NCI-H69 (cell line): ENCODE measurements around the gene CD69.
A peak's percentile ranks its signal among the peaks of the same experiment; 100 is the strongest.

Source experiments
- DNase-seq: peaks from one replicate; lab custom pipeline; 2025; lab: John Stamatoyannopoulos, UW

CD69 gene

DNA sequence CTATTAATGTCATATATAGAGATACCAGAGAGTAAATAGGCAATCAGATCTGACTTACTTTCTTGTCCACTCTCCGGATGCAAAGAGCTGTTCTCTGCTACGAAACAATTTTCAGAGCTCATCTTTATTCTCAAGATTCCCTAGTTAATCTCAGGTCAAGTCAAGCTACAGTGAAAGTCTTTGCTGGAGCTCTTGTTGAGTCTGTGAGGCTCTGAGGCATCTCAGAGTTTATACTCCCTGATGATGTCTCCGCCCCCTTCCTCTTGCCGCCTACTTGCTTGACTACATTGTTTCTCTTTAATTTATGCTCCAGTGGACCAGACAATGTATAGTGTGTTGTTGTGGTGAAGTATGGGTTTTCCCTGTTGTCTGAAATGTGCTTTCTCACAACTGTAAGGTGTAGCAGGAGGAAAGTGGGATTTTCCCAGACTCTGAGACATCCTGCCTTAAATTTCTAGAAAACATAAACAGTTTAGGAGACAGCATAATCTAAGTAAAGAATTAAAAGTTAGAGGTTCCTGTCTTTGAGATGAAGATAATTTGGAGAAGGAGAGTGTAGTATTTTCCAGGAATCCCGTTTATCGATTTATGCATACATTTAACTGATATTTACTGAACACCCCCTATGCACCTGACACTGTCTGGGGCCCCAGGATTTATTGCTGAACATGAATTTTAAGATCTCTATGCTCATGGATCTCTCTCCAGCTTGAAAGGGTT is at the start of gene CD69:
Gene CD69 (minus strand): TSS at position 203 of the 720 bp plus-strand sequence. CDS start 81 bp downstream, at position 122.
- no peak for DNase-seq

DNA sequence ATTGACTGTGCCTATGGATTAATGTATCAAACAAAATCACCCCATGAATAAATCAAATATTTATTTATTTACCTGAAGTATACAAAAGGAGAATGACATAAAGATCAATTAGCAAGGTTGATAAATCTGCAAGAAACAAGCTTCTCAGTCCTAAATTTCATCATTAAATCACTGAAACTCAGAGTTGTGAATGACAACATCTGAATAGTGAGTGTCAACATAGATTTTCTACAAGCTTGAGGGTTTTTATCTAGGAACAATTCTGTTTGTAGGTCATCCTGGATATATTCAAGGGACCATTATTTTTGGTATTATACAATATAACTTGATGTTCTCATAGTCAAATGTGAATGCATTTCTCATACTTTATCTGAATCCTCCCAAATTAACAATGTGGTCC is 49.2 kb upstream of the CD69 start:
- DNase-seq, result no peak

DNA sequence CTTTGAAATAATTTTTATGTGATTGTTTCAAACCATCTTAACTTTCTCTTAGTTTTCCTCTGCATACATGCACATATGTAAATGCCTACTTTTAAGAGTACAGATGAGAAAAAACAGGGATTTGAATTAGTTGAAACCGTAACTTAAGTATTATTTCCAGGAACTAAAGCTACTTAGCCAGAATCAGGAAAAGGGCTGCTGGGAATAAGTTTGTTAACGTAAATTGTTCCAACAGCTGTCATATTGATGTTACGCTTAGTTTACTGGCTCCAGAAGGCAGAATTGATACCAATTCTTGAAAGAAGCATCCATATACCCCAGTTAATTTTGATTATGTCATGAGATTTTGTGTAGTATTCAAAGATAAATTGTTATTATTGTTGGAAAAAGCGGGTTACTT is 48.6 kb upstream of the CD69 start:
- no peak for DNase-seq

DNA sequence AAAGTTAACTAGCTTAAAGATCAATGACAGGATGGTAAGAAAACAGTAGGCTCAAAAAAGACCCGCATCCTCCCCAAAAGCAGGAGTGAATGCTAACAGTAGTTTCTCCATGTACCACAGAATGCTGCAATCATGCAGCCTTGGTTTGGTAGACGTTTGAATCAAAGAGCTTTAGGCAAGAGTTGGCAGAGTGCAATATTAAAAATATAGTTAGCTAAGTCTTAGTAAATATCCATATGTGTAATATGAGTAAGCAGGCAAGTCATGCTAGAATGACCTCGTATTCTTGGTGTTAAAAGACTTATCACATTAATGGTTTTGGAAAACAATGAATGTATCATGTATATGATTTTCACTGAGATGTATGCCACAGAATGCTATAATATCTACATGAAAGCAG is 47.8 kb upstream of the CD69 start:
- no peak for DNase-seq

DNA sequence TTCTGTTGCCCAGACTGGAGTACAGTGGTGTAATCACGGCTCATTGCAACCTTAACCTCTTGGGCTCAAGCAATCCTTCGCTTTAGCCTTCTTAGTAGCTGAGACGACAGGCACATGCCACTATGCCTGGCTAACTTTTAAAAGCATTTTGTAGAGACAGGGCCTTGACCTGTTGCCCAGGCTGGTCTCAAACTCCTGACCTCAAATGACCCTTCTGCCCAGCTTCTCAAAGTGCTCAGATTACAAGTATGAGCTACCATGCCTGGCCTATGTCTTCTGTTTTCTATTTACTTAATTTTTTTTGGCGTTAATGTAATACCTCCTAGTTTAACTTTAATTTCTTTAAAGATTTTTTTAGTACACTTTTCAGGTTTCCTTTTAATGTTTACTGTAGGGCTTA is 46.0 kb upstream of the CD69 start:
- no peak for DNase-seq

DNA sequence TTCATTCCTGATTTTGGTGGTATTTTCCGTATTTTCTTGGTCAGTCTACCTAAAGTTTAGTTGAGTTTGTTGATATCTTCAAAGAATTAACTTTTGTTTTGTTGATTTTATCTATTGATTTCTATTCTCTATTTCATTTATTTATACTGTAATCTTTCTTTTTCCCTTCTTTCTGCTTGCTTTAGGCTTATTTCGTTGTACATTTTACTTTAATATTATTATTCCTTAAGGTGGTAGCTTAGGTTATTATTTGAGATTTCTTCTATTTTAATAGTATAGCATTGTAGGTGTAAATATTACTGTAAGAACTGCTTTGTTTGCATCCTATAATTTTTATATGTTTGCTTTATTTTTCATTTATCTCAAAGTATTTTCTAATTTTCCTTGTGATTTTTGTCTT is 45.2 kb upstream of the CD69 start:
- no peak for DNase-seq

DNA sequence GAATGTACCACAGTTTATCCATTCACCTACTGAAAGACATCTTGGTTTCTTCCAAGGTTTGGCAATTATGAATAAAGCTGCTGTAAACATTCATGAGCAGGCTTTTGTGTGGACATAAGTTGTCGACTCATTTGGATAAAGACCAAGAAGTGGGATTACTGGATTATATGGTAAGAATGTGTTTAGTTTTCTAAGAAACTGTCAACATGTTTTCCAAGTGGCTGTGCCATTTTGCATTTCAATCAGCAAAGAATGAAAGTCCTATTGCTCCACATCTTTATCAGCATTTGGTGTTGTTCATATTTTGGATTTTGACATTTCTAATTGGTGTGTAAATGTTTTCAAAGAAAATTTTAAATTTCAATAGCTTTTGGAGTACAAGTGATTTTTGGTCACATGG is 39.3 kb upstream of the CD69 start:
- no peak for DNase-seq

DNA sequence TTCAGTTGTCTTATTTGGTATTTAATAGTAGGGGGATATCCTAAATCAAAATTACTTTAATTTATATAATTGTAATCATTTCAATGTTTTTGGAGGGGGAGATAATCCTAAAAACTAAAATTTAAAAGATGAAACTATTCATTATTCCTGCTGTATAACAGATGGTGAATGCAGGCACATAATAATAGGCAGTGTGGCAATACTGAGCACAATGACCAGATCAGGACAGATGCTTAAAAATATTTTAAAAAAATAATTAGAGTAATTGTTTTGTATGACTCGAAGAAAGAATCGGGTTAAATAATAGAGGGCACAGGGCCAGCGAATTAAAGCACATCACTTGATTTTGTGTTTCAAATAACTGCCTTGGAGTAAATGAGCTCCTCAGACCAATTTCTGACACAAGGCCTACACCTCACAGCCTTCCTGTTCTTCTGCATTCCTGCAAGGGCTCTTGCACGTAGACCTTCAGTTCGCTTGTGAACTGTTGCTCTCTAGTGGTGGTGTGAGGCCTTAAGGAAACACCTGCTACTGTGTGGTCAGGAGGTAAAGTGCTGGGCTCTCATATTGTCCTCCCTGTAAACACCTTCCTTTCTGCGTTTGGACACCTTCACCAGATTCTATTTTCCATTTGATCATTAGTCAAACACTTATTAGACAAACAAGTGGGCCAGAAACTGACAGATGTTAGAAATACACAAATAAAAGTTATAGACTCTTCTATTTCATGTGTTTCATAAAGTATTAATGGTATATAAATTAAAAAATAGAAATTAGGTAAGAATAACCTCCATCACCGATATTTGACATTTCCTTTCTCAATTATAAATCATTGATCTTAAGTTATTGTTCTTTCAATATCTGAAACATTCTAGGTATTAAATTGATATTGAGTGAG is 37.3 kb upstream of the CD69 start:
- peak; percentile 23 for DNase-seq

DNA sequence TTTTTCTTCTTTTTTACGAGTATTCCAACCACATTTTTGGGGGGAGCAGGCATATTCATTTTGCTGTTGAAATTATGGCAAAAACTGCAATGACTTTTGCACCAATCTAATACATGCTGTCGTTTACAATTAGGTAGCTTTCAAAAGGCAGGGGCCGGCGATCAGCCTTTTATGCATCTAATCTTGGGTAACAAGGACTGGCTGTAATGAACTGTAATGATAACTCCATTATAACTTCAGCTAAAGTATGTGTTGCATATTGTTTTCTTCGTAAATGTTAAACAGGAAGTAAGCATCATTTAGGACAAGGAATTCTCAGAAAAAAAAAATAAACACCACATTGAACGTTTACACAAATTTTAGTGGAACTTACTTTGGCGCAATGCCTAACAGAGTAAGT is 36.3 kb upstream of the CD69 start:
- no peak for DNase-seq

DNA sequence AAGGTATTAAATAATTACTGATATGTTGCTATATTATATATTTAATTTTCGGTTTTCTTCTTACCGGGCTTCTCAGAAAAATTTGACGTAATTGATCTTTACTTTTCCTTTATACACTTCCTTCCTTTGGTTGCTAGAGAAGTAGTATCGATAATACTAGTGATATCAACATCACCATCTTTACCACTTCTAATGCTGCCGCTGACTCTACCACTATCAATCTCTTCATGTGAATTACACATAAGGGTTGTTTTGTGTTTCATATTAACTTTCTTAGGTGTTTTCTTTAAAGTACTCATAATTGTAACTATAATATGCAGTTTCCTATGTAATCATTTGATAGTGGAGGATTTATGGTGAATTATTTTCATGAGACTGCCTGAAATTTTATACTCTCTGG is 35.6 kb upstream of the CD69 start:
- no peak for DNase-seq

DNA sequence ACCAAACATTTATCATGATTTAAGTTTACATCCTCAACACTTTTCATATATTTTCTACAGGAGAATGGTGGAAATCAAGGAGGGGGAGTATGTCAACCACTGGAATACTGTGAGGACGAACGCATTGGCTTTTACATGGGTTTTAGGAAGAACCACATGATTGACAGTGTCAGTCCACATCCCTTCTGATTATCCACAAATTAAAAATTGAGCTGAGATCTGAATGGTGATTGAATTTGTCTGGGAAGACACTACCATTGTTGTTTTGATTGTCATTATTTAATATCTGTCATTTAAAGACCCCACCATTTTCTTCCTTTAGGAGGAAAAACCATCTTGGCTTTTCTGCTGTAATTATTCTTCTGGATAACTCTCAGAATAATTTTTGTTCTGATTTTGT is 35.2 kb upstream of the CD69 start:
- no peak for DNase-seq

DNA sequence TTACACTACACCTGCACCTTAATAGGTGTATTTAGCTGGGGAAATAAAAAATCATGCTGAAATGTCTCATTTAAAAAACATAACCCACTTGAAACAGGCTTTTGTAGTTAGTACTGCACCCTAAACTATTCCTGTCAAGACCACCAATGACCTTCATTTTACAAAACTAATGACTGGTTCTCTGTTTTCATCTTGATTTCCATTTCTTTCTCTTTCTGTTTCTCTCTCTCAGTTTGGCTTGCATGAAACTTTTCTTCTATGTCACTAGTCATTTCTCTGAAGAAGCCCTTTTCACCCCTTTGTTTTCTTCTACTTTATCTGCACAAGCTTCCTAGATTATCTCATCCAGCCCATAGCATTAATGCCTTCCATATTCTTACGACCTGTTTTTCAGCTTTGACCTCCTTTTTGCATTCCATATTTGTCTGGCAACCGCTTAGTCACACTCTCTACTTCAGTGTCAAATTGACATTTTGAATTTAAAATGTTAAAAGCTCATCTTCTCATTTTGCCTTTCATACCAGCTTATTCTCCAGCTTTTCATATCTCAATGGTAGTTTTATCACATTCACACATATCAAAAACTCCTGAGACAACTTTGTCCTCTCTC is 33.9 kb upstream of the CD69 start:
- DNase-seq, result no peak

DNA sequence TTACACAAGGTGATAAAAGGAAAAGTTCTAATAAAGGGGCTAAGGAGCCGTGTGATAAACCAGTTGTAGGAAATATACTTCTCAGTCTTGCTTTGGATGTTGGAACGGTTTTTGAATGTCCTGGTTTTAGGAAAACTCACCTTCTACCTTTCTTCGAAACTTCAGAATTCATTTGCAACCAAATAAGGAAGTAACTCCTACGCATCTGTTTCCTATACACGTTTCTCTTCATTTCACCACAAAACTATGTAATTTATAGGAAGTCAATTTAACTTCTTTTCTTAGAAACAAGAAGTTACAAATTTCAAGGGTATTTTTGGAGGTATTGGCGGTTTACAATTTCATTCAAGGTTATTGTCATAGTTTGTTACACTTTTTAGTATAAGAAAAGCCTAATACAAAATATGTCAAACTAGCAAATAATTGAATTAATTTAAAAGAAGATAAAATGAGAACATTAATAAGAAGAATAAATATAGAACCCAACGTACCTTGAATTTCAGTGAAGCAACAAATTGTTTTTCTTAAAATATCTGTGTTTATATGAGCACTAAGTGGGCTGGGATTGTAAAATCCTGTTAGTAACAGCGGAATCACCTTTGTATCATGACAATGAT is 33.2 kb upstream of the CD69 start:
- DNase-seq, result no peak

DNA sequence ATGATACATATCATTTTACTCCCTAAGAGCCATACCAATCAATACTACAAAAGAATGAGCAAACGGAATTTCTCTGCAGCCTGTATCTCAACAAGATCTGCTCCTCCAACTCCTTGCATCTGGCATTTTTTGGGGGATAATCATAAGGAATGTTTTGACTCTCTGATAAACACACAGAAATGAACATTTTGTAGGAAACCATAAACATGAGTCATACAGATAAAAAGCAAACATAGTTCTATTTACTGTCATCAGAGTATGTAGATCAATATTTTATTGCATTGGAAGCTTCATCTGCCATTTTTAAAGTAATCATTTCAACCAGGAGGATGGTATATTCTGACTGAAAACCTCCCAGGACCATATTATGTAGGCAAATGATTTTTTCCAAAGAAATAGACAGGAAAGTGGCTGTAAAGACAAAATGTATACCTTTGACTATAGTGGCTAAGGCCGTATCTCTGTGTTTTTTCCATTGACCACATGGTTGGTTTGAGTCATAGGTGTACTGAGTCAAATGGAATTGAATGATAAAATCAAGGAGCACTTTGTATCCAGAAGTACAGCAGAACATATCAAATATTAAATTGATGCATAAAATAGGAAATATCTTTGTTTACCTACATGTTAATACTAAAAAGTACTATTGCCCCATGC is 32.4 kb upstream of the CD69 start:
- no peak for DNase-seq

DNA sequence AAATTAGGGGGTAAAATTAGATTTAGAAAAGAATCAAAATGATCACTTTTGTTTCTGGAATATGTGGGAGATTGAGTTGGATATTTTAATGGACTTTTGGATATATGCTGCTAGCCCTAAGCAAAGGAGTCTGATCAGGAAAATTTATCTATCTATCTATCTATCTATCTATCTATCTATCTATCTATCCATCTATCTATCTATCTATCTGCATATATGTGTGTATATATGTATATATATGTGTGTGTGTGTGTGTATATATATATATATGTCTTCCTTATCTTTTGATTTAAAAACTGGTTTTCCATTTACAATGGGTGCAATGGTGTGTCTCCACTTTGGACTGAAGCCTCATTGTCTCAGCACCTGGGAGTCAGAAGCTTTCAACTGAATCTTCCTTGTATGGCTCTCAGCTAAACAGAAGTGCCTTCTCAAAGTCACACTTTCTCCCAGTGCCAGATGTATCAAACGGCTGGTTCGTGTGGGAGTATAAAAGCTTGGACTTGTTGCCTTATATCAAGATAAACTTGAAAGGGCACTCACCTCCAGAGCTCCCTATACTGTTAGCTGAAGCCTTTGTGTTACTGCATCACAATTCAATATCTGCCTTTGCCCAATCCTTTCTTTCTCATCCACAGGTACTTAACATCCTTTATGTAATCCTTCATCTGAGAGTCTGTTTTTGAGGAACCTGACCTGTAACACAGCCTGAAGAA is 31.6 kb upstream of the CD69 start:
- no peak for DNase-seq

DNA sequence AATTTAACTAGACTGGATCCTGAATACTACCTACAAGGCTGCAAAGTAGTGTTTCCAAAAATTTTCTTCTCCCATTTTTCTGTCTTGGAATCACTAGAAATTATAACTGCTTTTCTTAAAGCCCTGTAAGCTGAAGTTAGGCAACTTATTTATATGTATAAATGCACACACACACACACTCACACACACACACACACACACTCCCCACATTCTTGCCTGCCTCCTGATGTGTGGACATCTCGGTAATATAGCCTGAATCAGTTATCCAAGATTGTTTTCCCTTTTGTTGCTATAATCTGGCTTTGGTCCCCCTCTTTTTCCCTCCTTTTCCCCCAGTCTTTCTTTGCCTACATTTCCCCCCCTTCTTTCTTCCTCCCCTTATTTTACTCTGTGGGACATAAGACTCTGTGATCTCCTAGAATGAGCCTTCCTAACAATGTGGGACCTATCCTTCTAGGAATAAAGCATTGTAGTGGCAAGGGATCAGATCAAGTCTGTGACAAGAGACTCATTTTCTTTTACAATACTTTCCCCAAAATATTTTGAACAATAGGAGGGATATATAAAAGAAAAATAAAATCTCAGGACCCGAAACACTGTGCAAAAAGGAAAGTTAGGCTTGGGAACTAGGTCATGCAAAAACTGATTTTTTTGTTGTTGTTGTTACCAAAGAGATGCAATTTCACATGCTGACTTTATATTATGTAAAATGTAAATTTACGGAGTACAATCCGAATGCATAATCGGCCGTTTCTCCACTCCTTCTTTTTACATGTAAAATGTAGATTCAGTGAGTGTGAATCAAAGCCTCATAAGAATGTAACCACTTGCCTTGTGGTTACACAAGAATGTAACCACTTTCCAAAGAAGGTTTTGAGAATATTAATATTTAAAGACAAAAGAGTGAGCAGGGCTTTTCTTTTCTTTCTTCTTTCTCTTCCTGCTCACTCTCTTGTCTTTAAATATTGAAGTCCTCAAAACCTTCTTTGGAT is 26.3 kb upstream of the CD69 start:
- no peak for DNase-seq

DNA sequence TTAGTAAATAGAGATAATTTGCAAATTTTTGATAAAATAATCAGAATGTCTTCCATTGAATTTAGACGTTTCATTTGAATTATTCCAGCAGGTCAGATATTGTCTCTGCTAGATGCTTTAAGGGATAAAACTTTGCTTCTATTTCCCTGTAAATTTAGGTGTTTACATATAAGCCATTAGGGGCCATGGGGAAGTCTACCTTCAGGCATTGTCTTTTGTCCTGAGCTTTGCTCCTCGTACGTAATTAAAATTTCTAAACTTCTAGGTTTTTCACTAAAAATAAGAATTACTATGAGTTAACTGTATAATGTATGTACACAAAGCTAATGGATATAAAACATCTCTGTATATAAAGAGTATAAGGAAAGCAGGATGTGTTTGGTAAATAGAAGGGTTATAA is 24.1 kb upstream of the CD69 start:
- no peak for DNase-seq

DNA sequence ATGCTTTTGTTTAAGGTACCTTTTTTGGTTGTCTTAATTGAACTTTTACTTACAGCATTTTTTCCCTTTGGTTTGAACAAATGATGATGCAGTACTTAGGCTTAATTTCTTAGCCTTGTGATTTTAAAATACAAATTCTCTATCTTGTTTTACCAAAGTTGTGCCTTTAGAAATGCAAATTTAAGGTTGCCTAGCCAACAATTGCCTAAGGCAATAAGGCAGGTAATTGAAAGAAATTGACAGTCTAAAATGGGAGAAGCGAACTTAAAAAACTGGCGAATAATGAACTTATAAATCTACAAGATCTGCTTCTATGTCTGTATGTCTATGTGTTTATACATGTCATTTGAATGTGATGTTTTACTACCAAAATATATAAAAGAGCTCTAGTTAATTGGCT is 23.6 kb upstream of the CD69 start:
- no peak for DNase-seq

DNA sequence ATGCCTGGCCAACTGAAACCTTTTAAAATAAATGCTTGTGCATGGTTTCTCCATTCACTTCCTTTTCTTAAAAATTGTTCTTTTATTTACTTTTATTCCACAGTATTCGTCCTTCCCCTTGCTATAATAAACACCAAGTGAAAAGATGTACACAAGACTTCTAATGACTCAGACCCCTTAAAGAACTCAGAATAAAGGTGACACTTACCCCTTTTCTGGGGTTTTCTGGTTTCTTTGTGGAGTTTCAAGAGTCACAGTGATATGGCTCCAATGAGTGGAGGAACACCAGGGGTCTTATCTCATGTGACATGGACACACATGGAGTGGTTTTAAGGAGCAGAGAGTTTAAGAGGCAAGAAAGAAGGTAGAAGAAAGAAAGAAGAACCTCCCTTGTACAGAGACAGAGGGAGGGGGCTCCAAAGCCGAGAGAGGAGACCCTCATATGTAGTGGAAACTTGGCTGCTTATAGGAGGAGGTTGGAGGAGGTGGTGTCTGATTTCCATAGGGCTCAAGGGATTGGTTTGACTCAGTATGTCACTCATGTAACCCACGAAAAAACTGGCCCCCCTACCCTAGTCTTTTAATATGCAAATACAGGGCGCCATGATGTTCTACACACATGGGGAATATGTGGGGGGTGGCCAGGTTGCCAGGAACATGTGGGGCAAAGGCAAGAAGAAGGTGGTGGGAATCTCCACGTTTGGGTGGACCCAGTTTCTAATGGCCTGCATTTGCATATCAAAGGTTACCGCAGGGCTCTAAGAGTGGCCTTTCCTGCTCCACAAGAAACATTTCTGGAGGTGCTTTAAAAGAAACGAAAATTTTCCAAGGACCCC is 22.1 kb upstream of the CD69 start:
- no peak for DNase-seq
